OCI-LY1 (cell line): Measurements from ENCODE around the gene QRSL1.

Experiments
- EZH2 ChIP-seq: fragments of 200-600 bp; sonication (generic), shearing (Covaris generic); IDR thresholded peaks from 2 replicates; pipeline ENCODE4 v1.8.0; 2017; ENCODE audit warnings: borderline replicate concordance, mixed run types, mild to moderate bottlenecking, antibody characterized with exemption, low read length, moderate library complexity, mixed read lengths
- TF ChIP-seq, protein P1 (sequence below): fragments of 200-600 bp; sonication (generic), shearing (Covaris generic); IDR thresholded peaks from 2 replicates; pipeline ENCODE4 v1.5.1; 2017; ENCODE audit warnings: mild to moderate bottlenecking, antibody characterized with exemption, low read length, moderate library complexity, mixed read lengths

DNA sequence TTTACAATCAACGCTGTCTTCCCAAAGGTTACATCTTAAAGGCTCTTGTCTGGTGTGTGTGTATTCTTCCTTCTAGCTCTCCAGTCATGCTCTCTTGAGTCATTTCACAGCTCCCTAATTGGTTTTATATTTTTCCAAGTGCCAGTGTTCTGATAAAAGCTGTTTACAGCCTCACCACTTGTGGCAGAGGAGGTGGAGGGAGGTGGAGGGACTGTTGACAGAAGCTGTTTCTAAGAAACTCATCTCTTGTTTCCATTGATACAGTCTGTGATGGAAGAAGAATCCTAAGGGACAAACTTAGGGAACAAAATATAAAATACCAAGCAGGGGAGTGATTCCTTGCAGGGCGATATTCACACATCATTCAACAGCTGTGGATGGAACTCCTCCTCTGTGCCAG lies 64.0 kb downstream of the QRSL1 start:
- TF ChIP-seq, protein P1, sequence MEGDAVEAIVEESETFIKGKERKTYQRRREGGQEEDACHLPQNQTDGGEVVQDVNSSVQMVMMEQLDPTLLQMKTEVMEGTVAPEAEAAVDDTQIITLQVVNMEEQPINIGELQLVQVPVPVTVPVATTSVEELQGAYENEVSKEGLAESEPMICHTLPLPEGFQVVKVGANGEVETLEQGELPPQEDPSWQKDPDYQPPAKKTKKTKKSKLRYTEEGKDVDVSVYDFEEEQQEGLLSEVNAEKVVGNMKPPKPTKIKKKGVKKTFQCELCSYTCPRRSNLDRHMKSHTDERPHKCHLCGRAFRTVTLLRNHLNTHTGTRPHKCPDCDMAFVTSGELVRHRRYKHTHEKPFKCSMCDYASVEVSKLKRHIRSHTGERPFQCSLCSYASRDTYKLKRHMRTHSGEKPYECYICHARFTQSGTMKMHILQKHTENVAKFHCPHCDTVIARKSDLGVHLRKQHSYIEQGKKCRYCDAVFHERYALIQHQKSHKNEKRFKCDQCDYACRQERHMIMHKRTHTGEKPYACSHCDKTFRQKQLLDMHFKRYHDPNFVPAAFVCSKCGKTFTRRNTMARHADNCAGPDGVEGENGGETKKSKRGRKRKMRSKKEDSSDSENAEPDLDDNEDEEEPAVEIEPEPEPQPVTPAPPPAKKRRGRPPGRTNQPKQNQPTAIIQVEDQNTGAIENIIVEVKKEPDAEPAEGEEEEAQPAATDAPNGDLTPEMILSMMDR, result no peak
- TF ChIP-seq EZH2, result no peak
